SK-N-SH (cell line): ENCODE data around the gene NCOA5.

ENCODE experiments used
- GATA2 ChIP-seq: sonication (generic); formaldehyde crosslinking; IDR thresholded peaks from 2 replicates; pipeline ENCODE4 v1.5.0; 2020; ENCODE audit warnings: mild to moderate bottlenecking, missing genetic modification reagents
- TAF1 ChIP-seq: IDR thresholded peaks from 2 replicates; pipeline ENCODE4 v1.6.1; 2012; ENCODE audit warnings: low read depth, mild to moderate bottlenecking, low read length, moderate library complexity, borderline replicate concordance

DNA sequence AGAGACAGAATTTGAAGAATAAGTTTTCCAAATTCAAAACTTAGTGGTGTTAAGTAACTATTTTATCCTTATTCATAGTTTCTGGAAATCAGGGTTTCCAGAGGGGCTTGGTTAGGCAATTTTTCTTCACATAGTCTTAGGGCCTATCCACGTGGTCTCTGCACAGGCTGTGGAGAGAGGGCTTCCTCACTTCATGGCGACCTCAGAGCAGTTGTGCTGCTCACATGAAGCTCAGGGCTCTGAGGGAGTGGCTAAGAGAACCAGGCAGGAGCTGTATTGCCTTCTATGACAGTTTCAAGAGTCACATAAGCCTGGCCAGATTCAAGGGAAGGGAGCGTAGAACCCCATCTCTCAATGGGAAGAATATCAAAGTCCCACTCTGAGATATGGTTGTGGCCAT lies 14.5 kb upstream of the NCOA5 start:
- TF ChIP-seq TAF1, result no peak
- TF ChIP-seq GATA2 (CRISPR knock-in tag), result no peak
